H9 (cell line): ENCODE data around the gene BDNF. TPM values are rescaled to one million over a fixed set of nuclear protein-coding genes. Genes with fewer than 3 reads are reported as not detected.
A peak's percentile ranks its signal among the peaks of the same experiment; 100 is the strongest.

ENCODE experiments used
- DNase-seq: peaks from one replicate; pipeline ENCODE4 v3.0.0-alpha.2; 2017
- H2AFZ ChIP-seq: one replicate; pipeline ENCODE4 v1.6.1; 2013; ENCODE audit warnings: mild to moderate bottlenecking, low read length, control low read depth, moderate library complexity
- H2AK5ac ChIP-seq: 2 replicates; pipeline ENCODE4 v1.6.1; 2013; ENCODE audit warnings: low read length, control low read depth, mixed read lengths; ENCODE audit not compliant: insufficient read length
- H2BK120ac ChIP-seq: one replicate; pipeline ENCODE4 v1.6.1; 2013; ENCODE audit warnings: low read depth, mild to moderate bottlenecking, low read length, control low read depth, inconsistent platforms; ENCODE audit not compliant: poor library complexity, severe bottlenecking
- H2BK12ac ChIP-seq: 2 replicates; pipeline ENCODE4 v1.6.1; 2013; ENCODE audit warnings: low read length, control low read depth, mixed read lengths, low read depth; ENCODE audit not compliant: insufficient read length
- H2BK15ac ChIP-seq: 2 replicates; pipeline ENCODE4 v1.6.1; 2013; ENCODE audit warnings: low read depth, low read length, control low read depth
- H2BK20ac ChIP-seq: one replicate; pipeline ENCODE4 v1.6.1; 2013; ENCODE audit warnings: low read depth, mild to moderate bottlenecking, low read length, control low read depth, inconsistent platforms; ENCODE audit not compliant: poor library complexity, severe bottlenecking
- H2BK5ac ChIP-seq: 2 replicates; pipeline ENCODE4 v1.6.1; 2013; ENCODE audit warnings: low read length, control low read depth, mixed read lengths; ENCODE audit not compliant: insufficient read length
- H3K14ac ChIP-seq: 2 replicates; pipeline ENCODE4 v1.6.1; 2013; ENCODE audit warnings: low read length, control low read depth; ENCODE audit not compliant: insufficient read depth
- H3K18ac ChIP-seq: 2 replicates; pipeline ENCODE4 v1.6.1; 2013; ENCODE audit warnings: low read depth, mild to moderate bottlenecking, mixed read lengths, low read length, control low read depth; ENCODE audit not compliant: insufficient read length
- H3K23ac ChIP-seq: 2 replicates; pipeline ENCODE4 v1.6.1; 2013; ENCODE audit warnings: low read length, control low read depth, mixed read lengths, low read depth; ENCODE audit not compliant: insufficient read length
- H3K23me2 ChIP-seq: 2 replicates; pipeline ENCODE4 v1.6.1; 2013; ENCODE audit warnings: low read depth, mild to moderate bottlenecking, mixed read lengths, low read length, control low read depth; ENCODE audit not compliant: insufficient read length, poor library complexity, severe bottlenecking
- H3K27ac ChIP-seq: 2 replicates; pipeline ENCODE4 v1.5.1; 2013; ENCODE audit warnings: low read length, control low read depth, mixed read lengths, low read depth; ENCODE audit not compliant: insufficient read length
- H3K27me3 ChIP-seq: 2 replicates; pipeline ENCODE4 v1.6.1; 2013; ENCODE audit warnings: low read length, control low read depth, inconsistent platforms; ENCODE audit not compliant: insufficient read depth
- H3K4ac ChIP-seq: 2 replicates; pipeline ENCODE4 v1.6.1; 2013; ENCODE audit warnings: low read depth, mild to moderate bottlenecking, control low read depth, inconsistent platforms, low read length, moderate library complexity
- H3K4me1 ChIP-seq: 2 replicates; pipeline ENCODE4 v1.6.1; 2013; ENCODE audit warnings: low read length, control low read depth, inconsistent platforms; ENCODE audit not compliant: insufficient read depth
- H3K4me2 ChIP-seq: 2 replicates; pipeline ENCODE4 v1.6.1; 2013; ENCODE audit warnings: low read length, control low read depth, mixed read lengths; ENCODE audit not compliant: insufficient read length, insufficient read depth
- H3K56ac ChIP-seq: 2 replicates; pipeline ENCODE4 v1.6.1; 2013; ENCODE audit warnings: low read depth, mild to moderate bottlenecking, mixed read lengths, low read length, control low read depth; ENCODE audit not compliant: insufficient read length
- H3K79me1 ChIP-seq: 2 replicates; pipeline ENCODE4 v1.6.1; 2013; ENCODE audit warnings: low read depth, mild to moderate bottlenecking, moderate library complexity, low read length, control low read depth, inconsistent platforms; ENCODE audit not compliant: insufficient read depth, poor library complexity, severe bottlenecking
- H3K79me2 ChIP-seq: 2 replicates; pipeline ENCODE4 v1.6.1; 2013; ENCODE audit warnings: low read length, control low read depth, inconsistent platforms; ENCODE audit not compliant: insufficient read depth
- H3K9ac ChIP-seq: 2 replicates; pipeline ENCODE4 v1.6.1; 2013; ENCODE audit warnings: low read length, control low read depth, mixed read lengths; ENCODE audit not compliant: insufficient read length; ENCODE audit errors: extremely low read depth
- H3K9me3 ChIP-seq: one replicate; pipeline ENCODE4 v1.6.1; 2013; ENCODE audit warnings: low read depth, low read length, inconsistent platforms; ENCODE audit not compliant: control insufficient read depth
- H3T11ph ChIP-seq: one replicate; pipeline ENCODE4 v1.6.1; 2013; ENCODE audit warnings: mild to moderate bottlenecking, low read length, control low read depth, inconsistent platforms
- H4K20me1 ChIP-seq: one replicate; pipeline ENCODE4 v1.6.1; 2013; ENCODE audit not compliant: control insufficient read depth, insufficient read length, insufficient read depth
- H4K5ac ChIP-seq: 2 replicates; pipeline ENCODE4 v1.6.1; 2013; ENCODE audit warnings: low read depth, mild to moderate bottlenecking, mixed read lengths, low read length, control low read depth; ENCODE audit not compliant: insufficient read length
- H4K8ac ChIP-seq: replicated peaks from 2 replicates; pipeline ENCODE4 v1.6.1; 2013; ENCODE audit warnings: low read length, control low read depth, mixed read lengths, low read depth; ENCODE audit not compliant: insufficient read length
- H4K91ac ChIP-seq: 2 replicates; pipeline ENCODE4 v1.6.1; 2013; ENCODE audit warnings: low read depth, mild to moderate bottlenecking, moderate library complexity, mixed read lengths, low read length, control low read depth; ENCODE audit not compliant: insufficient read length
- H3K27ac Mint-ChIP-seq, 3 experiments: 2 replicates in 2 of 3; 3 replicates in 1 of 3; pipeline ENCODE4 v1.8.0; 2020 to 2021; ENCODE audit warnings: mixed read lengths in 3 of 3, mild to moderate bottlenecking in 1 of 3, moderate library complexity in 1 of 3
- H3K27me3 Mint-ChIP-seq: 2 replicates; pipeline ENCODE4 v1.8.0; 2021; ENCODE audit warnings: low read depth, mild to moderate bottlenecking, moderate library complexity, mixed read lengths
- H3K36me3 Mint-ChIP-seq, 3 experiments: 2 replicates in 2 of 3; 3 replicates in 1 of 3; pipeline ENCODE4 v1.8.0; 2020 to 2021; ENCODE audit warnings: low read depth in 3 of 3, mixed read lengths in 3 of 3; ENCODE audit not compliant: insufficient read depth in 1 of 3
- H3K4me1 Mint-ChIP-seq, 2 experiments: 2 replicates each; pipeline ENCODE4 v1.8.0; 2020; ENCODE audit warnings: mixed read lengths in 2 of 2
- H3K4me3 Mint-ChIP-seq, 2 experiments: 2 replicates in 1 of 2; 3 replicates in 1 of 2; pipeline ENCODE4 v1.8.0; 2020 to 2021; ENCODE audit warnings: mild to moderate bottlenecking in 2 of 2, mixed read lengths in 2 of 2, moderate library complexity in 1 of 2
- H3K9me3 Mint-ChIP-seq, 2 experiments: 2 replicates in 1 of 2; 3 replicates in 1 of 2; pipeline ENCODE4 v1.8.0; 2020; ENCODE audit warnings: mild to moderate bottlenecking in 2 of 2, mixed read lengths in 2 of 2, moderate library complexity in 1 of 2
- CTCF ChIP-seq: fragments of 200-600 bp; sonication (generic); conservative IDR thresholded peaks from 3 replicates; pipeline ENCODE4 v1.8.0; 2021; ENCODE audit warnings: antibody characterized with exemption, mild to moderate bottlenecking
- WGBS: extraction: QIAGEN DNeasy Blood & Tissue Kit; methylation state at CpG from one replicate; pipeline ENCODE4 v1.1.7; 2013; ENCODE audit warnings: missing lambda C conversion rate, low lambda C conversion rate, mixed read lengths; ENCODE audit not compliant: insufficient read length; ENCODE audit errors: extremely low coverage; 5-methylcytosine and 5-hydroxymethylcytosine counted together
- total RNA-seq: library from RNA; stranded (reverse); gene quantifications from 2 replicates; pipeline ENCODE4 v1.2.1, GENCODE V29; 2021

Gene BDNF
- total RNA-seq, 1 experiment from 2014 or later, result 2.7 TPM

GRCh38 chr11:27716835-27717234 is 16.6 kb upstream of the BDNF start:
- no peaks in the 10 kb centered on the region; a peak in 1 of 7 replicates for H3K36me3 Mint-ChIP-seq
- H3K27me3 Mint-ChIP-seq, result peaks cover 38% of the 10 kb centered on the region
- H3K14ac ChIP-seq, result no peak overlapping the region
- peaks cover 32 to 34% of the 10 kb centered on the region in 2 experiments for H3K4me1 Mint-ChIP-seq
- no CpG with 5 or more reads among the region's 2 CpGs for WGBS
- no peak overlapping the region for H3K4me2 ChIP-seq
- no peak for DNase-seq
- no peak overlapping the region for H4K91ac ChIP-seq
- no peaks in the 10 kb centered on the region; the same call in 1 of the 2 replicates for H3K4me1 ChIP-seq
- no peaks in the 10 kb centered on the region for H3K79me1 ChIP-seq
- H2BK5ac ChIP-seq, result no peak overlapping the region
- no peak overlapping the region for H3T11ph ChIP-seq
- no peak overlapping the region for H2BK20ac ChIP-seq
- H3K18ac ChIP-seq, result no peak overlapping the region
- H3K4ac ChIP-seq, result no peak overlapping the region
- H4K8ac ChIP-seq, result no peak overlapping the region
- H4K5ac ChIP-seq, result no peak overlapping the region
- peak; percentile 44; the same call in 2 of the 3 replicates for TF ChIP-seq CTCF
- H3K56ac ChIP-seq, result no peak overlapping the region
- no peak overlapping the region for H3K23ac ChIP-seq
- H3K79me2 ChIP-seq, result no peaks in the 10 kb centered on the region
- no peak overlapping the region for H3K9ac ChIP-seq
- no peak overlapping the region for H2BK12ac ChIP-seq
- peaks cover 0 to 3% of the 10 kb centered on the region in 2 experiments; a peak in 1 of 5 replicates for H3K9me3 Mint-ChIP-seq
- no peak overlapping the region for H3K27ac ChIP-seq
- H3K27me3 ChIP-seq, result peaks cover 17% of the 10 kb centered on the region; the same call in 1 of the 2 replicates
- no peak overlapping the region for H2AK5ac ChIP-seq
- no peak overlapping the region for H2BK15ac ChIP-seq
- no peak overlapping the region for H3K27ac Mint-ChIP-seq
- H2AFZ ChIP-seq, result no peak overlapping the region
- no peak overlapping the region for H3K4me3 Mint-ChIP-seq
- no peaks in the 10 kb centered on the region for H3K9me3 ChIP-seq
- H4K20me1 ChIP-seq, result no peaks in the 10 kb centered on the region
- H3K23me2 ChIP-seq, result peaks cover 31% of the 10 kb centered on the region
- no peak overlapping the region for H2BK120ac ChIP-seq
